Spinal cord (tissue), 10 donors: ENCODE results near the gene BCR. TPM values are rescaled to one million over a fixed set of nuclear protein-coding genes. Genes with fewer than 3 reads are reported as not detected.
"Not testable (repeated sequence)": the region's sequence is repeated elsewhere in the genome, so short reads cannot be mapped to it uniquely, and the experiment has no call there.

ENCODE experiments used
- DNase-seq, 6 donors: peaks; one replicate each; pipeline versions ENCODE4 v3.0.0 to v3.0.0-alpha.2; 2013 to 2015; ENCODE audit warnings: low spot score in 6 of 6, low read depth in 4 of 6
- H3K27ac ChIP-seq: one replicate; pipeline ENCODE4 v1.5.1; 2013; ENCODE audit warnings: low read depth, low read length, control low read depth
- H3K27me3 ChIP-seq: one replicate; pipeline ENCODE4 v1.6.1; 2013; ENCODE audit warnings: low read length; ENCODE audit not compliant: control insufficient read depth, insufficient read depth
- H3K36me3 ChIP-seq: one replicate; pipeline ENCODE4 v1.6.1; 2013; ENCODE audit warnings: low read length; ENCODE audit not compliant: control insufficient read depth, insufficient read depth
- H3K4me1 ChIP-seq: one replicate; pipeline ENCODE4 v1.6.1; 2013; ENCODE audit warnings: low read length; ENCODE audit not compliant: control insufficient read depth, insufficient read depth
- H3K4me3 ChIP-seq: one replicate; pipeline ENCODE4 v1.5.1; 2013; ENCODE audit warnings: low read depth, low read length, control low read depth
- H3K9me3 ChIP-seq: one replicate; pipeline ENCODE4 v1.6.1; 2013; ENCODE audit warnings: low read length; ENCODE audit not compliant: control insufficient read depth, insufficient read depth
- WGBS: methylation state at CpG from one replicate; pipeline ENCODE4 v1.1.5; 2013; ENCODE audit warnings: missing lambda C conversion rate; ENCODE audit not compliant: insufficient coverage; 5-methylcytosine and 5-hydroxymethylcytosine counted together
- long read RNA-seq, 4 donors: transcript quantifications; one replicate each; lab custom pipeline, GENCODE V29; 2026
- polyA plus RNA-seq, 2 donors: library from polyadenylated mRNA; unstranded; fragments of 120-200 nt; gene quantifications; one replicate each; pipeline ENCODE4 v1.2.1, GENCODE V29; 2013; ENCODE audit not compliant: insufficient read length in 2 of 2
- total RNA-seq, 2 donors: library from RNA; depleted of rRNA in 1 of 2; stranded (reverse); fragments of 120-200 nt in 1 of 2; fragments of >200 nt in 1 of 2; gene quantifications; one replicate each; pipeline versions ENCODE4 v1.2.3 to v1.2.4, GENCODE V29; 2013 to 2014
- donor health status: healthy.

Gene BCR
- total RNA-seq (10 to 100 TPM; 30.4 to 57.3 TPM), polyA plus RNA-seq (10 to 100 TPM; 81.9 to 88.1 TPM)
- long read RNA-seq, donor 1, full-length matches to known transcripts: 2 of 15 reads
- long read RNA-seq, donor 1, partial matches to known transcripts: 13 of 15 reads
- long read RNA-seq, donor 1, other reads (novel, unspliced or antisense): 0 of 15 reads
- long read RNA-seq, donor 2, full-length matches to known transcripts: 3 of 9 reads
- long read RNA-seq, donor 2, partial matches to known transcripts: 6 of 9 reads
- long read RNA-seq, donor 2, other reads (novel, unspliced or antisense): 0 of 9 reads
- long read RNA-seq, donor 3, full-length matches to known transcripts: 3 of 3 reads
- long read RNA-seq, donor 3, partial matches to known transcripts: 0 of 3 reads
- long read RNA-seq, donor 3, other reads (novel, unspliced or antisense): 0 of 3 reads
- long read RNA-seq, donor 4: 0 reads

DNA sequence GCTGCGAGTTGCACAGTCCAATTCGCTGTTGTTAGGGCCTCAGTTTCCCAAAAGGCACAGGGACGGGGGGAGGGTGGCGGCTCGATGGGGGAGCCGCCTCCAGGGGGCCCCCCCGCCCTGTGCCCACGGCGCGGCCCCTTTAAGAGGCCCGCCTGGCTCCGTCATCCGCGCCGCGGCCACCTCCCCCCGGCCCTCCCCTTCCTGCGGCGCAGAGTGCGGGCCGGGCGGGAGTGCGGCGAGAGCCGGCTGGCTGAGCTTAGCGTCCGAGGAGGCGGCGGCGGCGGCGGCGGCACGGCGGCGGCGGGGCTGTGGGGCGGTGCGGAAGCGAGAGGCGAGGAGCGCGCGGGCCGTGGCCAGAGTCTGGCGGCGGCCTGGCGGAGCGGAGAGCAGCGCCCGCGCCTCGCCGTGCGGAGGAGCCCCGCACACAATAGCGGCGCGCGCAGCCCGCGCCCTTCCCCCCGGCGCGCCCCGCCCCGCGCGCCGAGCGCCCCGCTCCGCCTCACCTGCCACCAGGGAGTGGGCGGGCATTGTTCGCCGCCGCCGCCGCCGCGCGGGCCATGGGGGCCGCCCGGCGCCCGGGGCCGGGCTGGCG lies at the start of gene BCR:
TSS of gene BCR (plus strand) at position 209 of the 592 bp plus-strand sequence. CDS start 452 bp downstream, outside the sequence.
- H3K4me1 ChIP-seq: peaks cover 57% of the 10 kb centered on the region
- WGBS: under 1% methylated on average over 88 of the region's 88 CpGs
- DNase-seq: peak in 3 of 6 donors; percentile 52 to 89 (median 89)
- H3K27me3 ChIP-seq: no peaks in the 10 kb centered on the region
- H3K4me3 ChIP-seq: peak within 1 kb of the TSS; percentile 60
- H3K9me3 ChIP-seq: no peaks in the 10 kb centered on the region
- H3K27ac ChIP-seq: peak within 1 kb of the TSS; percentile 30
- peaks cover 10% of the 10 kb centered on the region for H3K36me3 ChIP-seq

DNA sequence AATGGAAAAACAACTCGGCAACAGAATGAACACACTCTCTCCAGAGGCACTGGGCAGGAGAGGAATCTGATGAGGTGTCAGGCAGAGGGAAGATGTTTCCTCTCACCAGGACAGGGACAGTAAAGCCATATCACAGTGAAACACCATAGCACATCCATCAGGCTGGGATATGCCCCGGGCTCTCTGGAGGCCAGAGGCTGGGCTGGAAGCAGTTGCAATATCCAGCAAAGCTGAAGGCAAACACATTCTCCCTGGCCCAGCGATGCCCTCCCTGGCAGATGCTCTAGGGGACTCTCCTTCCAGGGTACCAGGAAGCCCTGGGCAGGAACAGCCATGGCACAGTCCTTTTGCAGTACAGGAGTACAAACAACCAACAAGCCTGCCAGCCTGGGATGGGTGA lies 49.6 kb upstream of the BCR start:
- WGBS: 71% methylated on average over 2 of the region's 3 CpGs
- Histone ChIP-seq H3K4me1 (peaks cover 17% of the 10 kb centered on the region), H3K4me3 (no peak overlapping the region), H3K9me3 (no peaks in the 10 kb centered on the region), H3K27me3 (no peaks in the 10 kb centered on the region), H3K36me3 (peaks cover 22% of the 10 kb centered on the region), H3K27ac (no peak overlapping the region)
- peak in 1 of 6 donors; percentile 37 for DNase-seq

DNA sequence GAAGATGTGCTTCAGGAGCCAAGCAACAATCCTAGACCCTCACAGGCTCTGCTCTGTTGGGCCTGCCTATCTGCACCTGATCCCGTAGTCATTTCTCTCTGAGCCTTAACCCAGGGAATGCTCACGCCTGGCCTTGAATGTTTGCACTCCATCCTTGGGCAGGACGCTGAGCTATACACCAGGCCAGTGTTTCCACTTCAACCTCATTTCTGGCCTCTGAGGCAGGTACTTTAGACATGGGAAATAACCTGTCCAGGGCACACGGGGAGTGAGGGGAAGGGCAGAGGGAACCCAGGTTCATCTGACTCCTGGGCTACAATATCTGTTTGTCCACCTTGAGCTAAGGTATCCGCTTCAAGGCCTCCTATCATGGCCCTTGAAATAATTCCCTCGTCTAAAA lies 48.4 kb upstream of the BCR start:
- WGBS: 88% methylated on average over 6 of the region's 6 CpGs

DNA sequence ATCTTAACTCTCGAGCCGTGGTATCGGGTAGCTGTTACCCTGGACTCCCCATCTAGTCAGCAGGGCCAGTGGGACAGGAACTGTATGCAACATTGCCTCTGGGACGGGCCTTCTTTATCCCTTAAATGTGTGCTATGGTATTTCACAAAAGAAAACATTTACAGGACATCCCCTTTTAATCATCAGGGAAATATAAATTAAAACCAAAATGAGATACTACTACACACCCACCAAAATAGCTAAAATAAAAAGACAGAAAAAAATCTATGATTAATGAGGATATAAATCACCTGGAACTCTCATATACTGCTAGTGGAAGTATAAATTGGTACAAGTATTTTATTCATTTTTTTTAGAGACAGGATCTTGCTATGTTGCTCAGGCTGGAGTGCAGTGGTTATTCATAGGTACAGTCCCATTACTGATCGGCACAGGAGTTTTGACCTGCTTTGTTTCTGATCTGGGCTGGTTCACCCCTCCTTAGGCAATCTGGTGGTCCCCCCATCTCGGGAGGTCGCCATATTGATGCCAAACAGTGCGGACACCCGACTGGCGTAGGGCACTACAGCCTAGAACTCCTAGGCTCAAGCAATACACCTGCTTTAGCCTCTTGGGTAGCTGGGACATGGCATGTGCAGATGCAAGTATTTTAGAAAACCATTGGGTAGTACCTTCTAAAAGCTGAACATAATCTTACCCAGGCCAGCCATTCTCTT lies 47.8 kb upstream of the BCR start:
- DNase-seq: no peak
- Histone ChIP-seq H3K27me3 (no peaks in the 10 kb centered on the region), H3K9me3 (no peaks in the 10 kb centered on the region), H3K4me3 (no peak overlapping the region), H3K27ac (no peak overlapping the region), H3K36me3 (peaks cover 5% of the 10 kb centered on the region), H3K4me1 (peaks cover 17% of the 10 kb centered on the region)
- WGBS: 100% methylated on average over 8 of the region's 10 CpGs

More for the DNA sequence above, 48.4 kb upstream of the BCR start:
- H3K4me1 ChIP-seq: peaks cover 17% of the 10 kb centered on the region
- H3K4me3 ChIP-seq: no peak overlapping the region
- no peak overlapping the region for H3K27ac ChIP-seq
- no peaks in the 10 kb centered on the region for H3K9me3 ChIP-seq
- no peak for DNase-seq
- H3K27me3 ChIP-seq: no peaks in the 10 kb centered on the region
- peaks cover 10% of the 10 kb centered on the region for H3K36me3 ChIP-seq

DNA sequence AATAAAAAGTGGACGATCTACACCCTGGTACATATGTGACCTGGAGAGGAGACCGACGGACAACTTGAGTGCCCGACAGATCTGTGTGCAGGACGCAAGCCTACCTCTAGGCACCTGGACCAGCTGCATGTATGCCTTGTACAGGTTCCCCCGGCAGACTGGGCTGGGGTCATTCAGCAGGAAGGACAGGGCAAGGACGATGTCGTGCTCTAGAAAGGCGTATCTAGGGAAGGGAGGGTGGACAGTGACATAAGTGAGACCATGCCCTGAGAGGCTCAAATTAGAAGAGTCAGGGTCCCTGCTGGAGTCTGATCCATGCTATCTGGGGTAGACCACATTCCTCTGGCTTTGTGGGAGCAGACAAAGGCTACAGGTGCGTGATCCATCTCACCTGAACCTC lies 46.4 kb upstream of the BCR start:
- Histone ChIP-seq H3K27me3 (no peaks in the 10 kb centered on the region), H3K9me3 (no peaks in the 10 kb centered on the region), H3K36me3 (no peaks in the 10 kb centered on the region), H3K4me3 (no peak overlapping the region), H3K27ac (no peak overlapping the region), H3K4me1 (peaks cover 3% of the 10 kb centered on the region)
- WGBS: 94% methylated on average over 9 of the region's 10 CpGs
- no peak for DNase-seq

DNA sequence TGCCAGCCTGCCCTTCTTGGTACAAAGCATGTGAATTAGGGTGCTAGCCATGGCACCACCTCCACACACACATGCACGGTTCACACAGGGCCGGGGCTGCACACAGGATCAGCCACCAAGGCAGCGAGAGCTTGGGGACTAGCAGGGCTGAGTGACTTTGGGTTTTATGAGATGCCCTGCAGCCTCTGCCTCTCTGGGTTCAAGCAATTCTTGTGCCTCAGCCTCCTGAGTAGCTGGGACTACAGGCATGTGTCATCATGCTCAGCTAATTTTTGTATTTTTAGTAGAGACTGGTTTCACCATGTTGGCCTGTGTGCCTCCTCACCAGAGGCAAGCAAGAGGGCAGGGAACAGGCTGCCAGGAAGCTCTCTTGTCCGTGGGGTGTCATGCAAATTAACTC lies 43.3 kb upstream of the BCR start:
- not testable (repeated sequence) for H3K27me3 ChIP-seq, DNase-seq, H3K36me3 ChIP-seq, H3K4me1 ChIP-seq, H3K9me3 ChIP-seq, H3K4me3 ChIP-seq, H3K27ac ChIP-seq
- WGBS: 90% methylated on average over 2 of the region's 4 CpGs

DNA sequence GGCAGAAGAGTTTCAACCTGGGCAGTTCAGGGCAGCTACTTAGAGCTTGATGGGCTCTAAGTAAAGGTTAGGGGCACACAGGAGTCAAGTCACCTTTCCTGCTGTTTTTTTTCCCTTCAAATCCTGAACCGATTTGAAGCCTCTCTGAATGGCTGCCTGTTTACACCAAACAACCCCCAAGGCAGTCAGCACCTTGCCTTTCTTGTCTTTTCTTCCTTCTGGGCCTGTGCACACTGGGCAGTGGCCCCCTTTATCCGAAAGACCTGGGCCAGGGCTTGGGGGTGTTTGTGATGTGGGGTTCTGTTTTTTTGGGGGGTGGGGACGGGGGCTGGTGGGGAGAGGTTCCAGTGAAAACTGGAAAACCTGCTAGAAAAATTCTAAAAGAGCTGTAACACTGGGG lies 42.8 kb upstream of the BCR start:
- Histone ChIP-seq H3K27me3 (no peaks in the 10 kb centered on the region), H3K4me3 (no peak overlapping the region), H3K4me1 (peaks cover 14% of the 10 kb centered on the region), H3K27ac (no peak overlapping the region), H3K9me3 (no peaks in the 10 kb centered on the region), H3K36me3 (no peaks in the 10 kb centered on the region)
- WGBS: no CpG with 5 or more reads among the region's 3 CpGs
- DNase-seq: no peak

DNA sequence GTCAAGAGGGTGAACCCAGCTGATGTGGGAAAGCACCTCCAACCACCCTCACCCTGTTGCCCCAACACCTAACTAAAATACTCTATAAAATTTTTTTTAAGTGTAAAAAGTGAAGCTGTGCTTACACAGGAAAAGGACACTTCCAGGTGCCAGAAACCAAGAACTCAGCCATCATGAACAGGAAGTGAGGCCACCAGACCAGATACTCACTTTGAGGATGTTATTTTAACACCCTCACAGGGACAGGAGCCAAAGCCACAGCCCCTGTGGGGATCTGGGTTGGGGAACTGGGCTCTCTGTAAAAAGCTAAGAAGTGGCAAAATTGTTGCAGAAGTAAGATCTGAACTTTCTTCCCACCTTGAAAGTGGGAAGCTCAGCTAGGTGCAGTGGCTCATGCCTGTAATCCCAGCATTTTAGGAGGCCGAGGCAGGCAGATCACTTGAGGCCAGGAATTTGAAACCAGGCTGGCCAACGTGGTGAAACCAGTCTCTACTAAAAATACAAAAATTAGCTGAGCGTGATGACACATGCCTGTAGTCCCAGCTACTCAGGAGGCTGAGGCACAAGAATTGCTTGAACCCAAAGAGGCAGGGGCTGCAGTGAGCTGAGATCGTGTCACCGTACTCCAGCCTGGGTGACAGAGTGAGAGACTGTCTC lies 42.3 kb upstream of the BCR start:
- DNase-seq: no peak
- H3K27ac ChIP-seq: no peak overlapping the region
- peaks cover 18% of the 10 kb centered on the region for H3K4me1 ChIP-seq
- no peaks in the 10 kb centered on the region for H3K9me3 ChIP-seq
- no peaks in the 10 kb centered on the region for H3K27me3 ChIP-seq
- H3K4me3 ChIP-seq: no peak overlapping the region
- H3K36me3 ChIP-seq: no peaks in the 10 kb centered on the region
- WGBS: 60% methylated on average over 4 of the region's 5 CpGs
